Measurements from ENCODE around the gene TLK2. TPM values are rescaled to one million over a fixed set of nuclear protein-coding genes. Genes with fewer than 3 reads are reported as not detected.

The TLK2 gene
- total RNA-seq, 1 donor from 2014 or later, result 58.4 TPM

- DNase-seq, result peak; percentile 40
These were observed 150.4 kb downstream of the TLK2 start for GRCh38 chr17:62628831-62629555.

- DNase-seq, result no peak
These were observed 151.1 kb downstream of the TLK2 start for GRCh38 chr17:62629556-62630364.

- DNase-seq, result no peak
These were observed 151.9 kb downstream of the TLK2 start for GRCh38 chr17:62630365-62631085.

- no peak for DNase-seq
These were observed 152.7 kb downstream of the TLK2 start for GRCh38 chr17:62631086-62631935.

GRCh38 chr17:62631936-62632924, 153.6 kb downstream of the TLK2 start:
- DNase-seq, result no peak

GRCh38 chr17:62637809-62638208, 159.2 kb downstream of the TLK2 start:
- DNase-seq, result no peak

- DNase-seq, result no peak
These were observed 162.5 kb downstream of the TLK2 start for GRCh38 chr17:62641153-62641552.

GRCh38 chr17:62641951-62642350, 163.3 kb downstream of the TLK2 start:
- DNase-seq, result no peak

- no peak for DNase-seq
These were observed 164.9 kb downstream of the TLK2 start for GRCh38 chr17:62643496-62643895.

- no peak for DNase-seq
These were observed 166.0 kb downstream of the TLK2 start for GRCh38 chr17:62644487-62645173.

- peak; percentile 37 for DNase-seq
These were observed 169.8 kb downstream of the TLK2 start for GRCh38 chr17:62648251-62648955.

- DNase-seq, result no peak
These were observed 170.3 kb downstream of the TLK2 start for GRCh38 chr17:62648956-62649294.

- no peak for DNase-seq
These were observed 170.9 kb downstream of the TLK2 start for GRCh38 chr17:62649570-62649969.

GRCh38 chr17:62650587-62650986, 172.0 kb downstream of the TLK2 start:
- no peak for DNase-seq

- DNase-seq, result peak; percentile 43
These were observed 173.8 kb downstream of the TLK2 start for GRCh38 chr17:62652251-62653001.

GRCh38 chr17:62653002-62653825, 174.6 kb downstream of the TLK2 start:
- DNase-seq, result peak; percentile 73

- DNase-seq, result peak; percentile 60
These were observed 175.5 kb downstream of the TLK2 start for GRCh38 chr17:62653826-62654761.
